Spleen (tissue), 7 donors: ENCODE results near the gene EQTN.

ENCODE experiments used
- CTCF ChIP-seq, 11 experiments: fragments of 200-600 bp in 7 of 11; fragments of 450-650 bp in 4 of 11; sonication (generic) in 4 of 11; IDR thresholded peaks in 8 of 11; conservative IDR thresholded peaks in 3 of 11; 1 replicate in 7 of 11; 2 replicates in 4 of 11; pipeline versions ENCODE4 v1.4.0 to v1.8.0; 2016 to 2021; ENCODE audit warnings: antibody characterized with exemption in 11 of 11, inconsistent platforms in 4 of 11, mild to moderate bottlenecking in 1 of 11
- POLR2A ChIP-seq, 3 donors: fragments of 450-650 bp; IDR thresholded peaks; one replicate each; pipeline ENCODE4 v1.5.1; 2017; ENCODE audit warnings: antibody characterized with exemption in 3 of 3, mild to moderate bottlenecking in 1 of 3
- POLR2AphosphoS5 ChIP-seq, 3 donors: sonication (generic); formaldehyde crosslinking; IDR thresholded peaks; one replicate each; pipeline ENCODE4 v1.5.1; 2017; ENCODE audit warnings: antibody characterized with exemption in 3 of 3
- donor health status: DM: no; HTN: no; CAD: no; lungs with moderate emphysema.
- donor health status: DM: no; HTN: no; CAD: no.
- donor health status: DM: no; HTN: no; CAD: no.

- TF ChIP-seq CTCF (IDR thresholded peaks at IDR 0.05 in 8 of 11, conservative IDR thresholded peaks at IDR 0.05 in 3 of 11) = no peak
- TF ChIP-seq POLR2A (IDR thresholded peaks at IDR 0.05) = no peak
- TF ChIP-seq POLR2AphosphoS5 (IDR thresholded peaks at IDR 0.05) = no peak
These were observed 38.3 kb downstream of the EQTN start for GRCh38 chr9:27258662-27259061.
